Renal cortex interstitium (tissue), 11 donors: ENCODE results near the gene ZNF497. TPM values are rescaled to one million over a fixed set of nuclear protein-coding genes. Genes with fewer than 3 reads are reported as not detected.
A peak's percentile ranks its signal among the peaks of the same experiment; 100 is the strongest.
"Not testable (repeated sequence)": the region's sequence is repeated elsewhere in the genome, so short reads cannot be mapped to it uniquely, and the experiment has no call there.

Source experiments
- DNase-seq, 11 donors: peaks; one replicate each; pipeline ENCODE4 v3.0.0-alpha.2; 2013; ENCODE audit warnings: low read depth in 9 of 11, low spot score in 4 of 11; ENCODE audit errors: extremely low read depth in 1 of 11
- polyA plus RNA-seq, 3 donors: library from polyadenylated mRNA; unstranded; fragments of 120-200 nt; gene quantifications; one replicate each; pipeline ENCODE4 v1.2.1, GENCODE V29; 2013; ENCODE audit not compliant: insufficient read length in 3 of 3

The ZNF497 gene
- polyA plus RNA-seq, 3 donors = 3.7 to 6.2 (median 5.2) TPM

GRCh38 chr19:58353717-58354477 lies 8.7 kb downstream of the ZNF497 start:
- no peak for DNase-seq

- DNase-seq = no peak
Measured at GRCh38 chr19:58352760-58353671, 9.5 kb downstream of the ZNF497 start, which contains the start of gene A1BG. TSS of gene A1BG (minus strand) at chr19:58353492. CDS start at chr19:58353437, 55 bp downstream.

GRCh38 chr19:58351990-58352755 lies 10.4 kb downstream of the ZNF497 start:
- no peak for DNase-seq

- DNase-seq = no peak
Measured at GRCh38 chr19:58351558-58351878, 11.0 kb downstream of the ZNF497 start.

- DNase-seq = no peak
Measured at GRCh38 chr19:58350871-58351557, 11.5 kb downstream of the ZNF497 start.

GRCh38 chr19:58350001-58350861 lies 12.3 kb downstream of the ZNF497 start:
- peak in 1 of 11 donors; percentile 24 for DNase-seq

GRCh38 chr19:58349590-58349989 lies 13.0 kb downstream of the ZNF497 start:
- DNase-seq = no peak

- not testable (repeated sequence) for DNase-seq
Measured at GRCh38 chr19:58348080-58348479, 14.5 kb downstream of the ZNF497 start.

- DNase-seq = no peak
Measured at GRCh38 chr19:58346961-58347929, 15.3 kb downstream of the ZNF497 start.

GRCh38 chr19:58345558-58345957 lies 17.0 kb downstream of the ZNF497 start:
- DNase-seq = no peak

- no peak for DNase-seq
Measured at GRCh38 chr19:58338825-58339558, 23.6 kb downstream of the ZNF497 start.

GRCh38 chr19:58338336-58338735 lies 24.2 kb downstream of the ZNF497 start:
- DNase-seq = no peak

- DNase-seq = no peak
Measured at GRCh38 chr19:58336820-58337219, 25.7 kb downstream of the ZNF497 start.

- DNase-seq = no peak
Measured at GRCh38 chr19:58336216-58336615, 26.3 kb downstream of the ZNF497 start.

- DNase-seq = no peak
Measured at GRCh38 chr19:58335630-58336029, 26.9 kb downstream of the ZNF497 start.

GRCh38 chr19:58334691-58335249 lies 27.8 kb downstream of the ZNF497 start:
- DNase-seq = no peak
